ENCODE measurements around the gene VDAC1. TPM values are rescaled to one million over a fixed set of nuclear protein-coding genes. Genes with fewer than 3 reads are reported as not detected.

The VDAC1 gene
- polyA plus RNA-seq, 1 donor (not counting 4 experiments of a cell fraction or from before 2014, with no cell fraction given), result 300 TPM

DNA sequence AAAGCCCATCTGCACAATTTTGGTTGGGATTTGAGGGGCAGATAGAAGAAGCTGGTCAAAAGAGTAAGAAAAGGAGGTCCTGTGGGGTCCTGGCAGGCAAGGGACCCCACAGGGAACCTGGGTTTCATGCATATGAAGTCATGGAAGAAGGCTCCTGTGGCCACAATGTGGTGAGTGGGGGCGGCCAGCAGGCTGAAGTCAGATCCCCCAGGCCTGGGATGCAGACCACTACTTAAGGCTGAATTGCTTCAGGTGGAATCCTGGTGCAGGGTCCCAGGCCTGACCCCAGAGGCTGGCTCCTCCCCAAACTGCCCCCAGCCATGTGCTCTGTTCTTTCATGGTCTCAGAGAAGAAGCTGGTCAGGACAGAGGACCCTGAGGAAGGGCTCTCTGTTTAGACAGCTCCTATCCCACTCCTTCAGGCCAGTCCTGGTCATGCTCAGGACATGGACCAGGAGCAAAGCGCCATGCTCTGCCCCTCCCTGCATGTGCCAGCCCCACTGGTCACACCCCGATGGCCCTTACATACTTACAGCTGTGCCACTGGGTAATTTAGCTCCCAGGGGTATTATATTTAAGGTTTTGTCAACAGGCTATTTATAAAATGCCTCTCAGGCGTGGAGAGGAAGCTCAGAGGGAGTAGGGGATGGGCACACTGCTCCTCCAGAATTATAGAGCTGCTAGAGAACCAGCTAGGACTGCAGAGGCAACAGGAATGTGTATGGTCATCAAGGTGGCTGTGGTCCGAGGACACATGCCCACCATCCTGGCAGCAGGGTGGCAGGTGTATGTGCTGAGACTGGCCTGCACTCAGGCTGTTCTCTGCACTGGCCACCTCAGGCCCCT lies 69.7 kb downstream of the VDAC1 start:
- DNase-seq (ENCODE audit: low read depth, low spot score) (no peak), FAIRE-seq (no peak)
- Histone ChIP-seq H2AFZ (ENCODE audit: control insufficient read depth, low read length) (no peak overlapping the region), H3K4me3 (ENCODE audit: control insufficient read depth in 2 of 3, extremely low read depth in 1 of 3, insufficient read depth in 2 of 3, low read depth in 1 of 3, low read length in 3 of 3) (no peak overlapping the region), H3K4me2 (ENCODE audit: control insufficient read depth, extremely low read depth, insufficient read depth, low read depth, low read length) (no peak overlapping the region), H3K9ac (ENCODE audit: control insufficient read depth, extremely low read depth, insufficient read depth, low read length) (no peak overlapping the region), H3K4me1 (ENCODE audit: control insufficient read depth, extremely low read depth, insufficient read depth, low read length) (no peaks in the 10 kb centered on the region), H3K9me1 (ENCODE audit: control insufficient read depth, extremely low read depth, insufficient read depth, low read length) (no peaks in the 10 kb centered on the region), H3K79me2 (ENCODE audit: control insufficient read depth, insufficient read depth, low read length) (no peaks in the 10 kb centered on the region), H4K20me1 (ENCODE audit: control insufficient read depth, extremely low read depth, insufficient read depth, low read length) (no peaks in the 10 kb centered on the region), H3K27me3 (ENCODE audit: control insufficient read depth, extremely low read depth, insufficient read depth, low read length) (peaks cover 6% of the 10 kb centered on the region), H3K27ac (ENCODE audit: control insufficient read depth, insufficient read depth, low read length) (no peak overlapping the region), H3K36me3 (ENCODE audit: control insufficient read depth in 2 of 2, extremely low read depth in 1 of 2, insufficient read depth in 2 of 2, low read length in 2 of 2) (no peaks in the 10 kb centered on the region), H3K9me3 (ENCODE audit: control insufficient read depth, low read depth, low read length) (no peaks in the 10 kb centered on the region)
- dilution Hi-C loops (cut with MboI; ENCODE audit: extremely low pct_ligation_motif_present, low sequenced_read_pairs), result no loop called here
- TF ChIP-seq, protein P1, sequence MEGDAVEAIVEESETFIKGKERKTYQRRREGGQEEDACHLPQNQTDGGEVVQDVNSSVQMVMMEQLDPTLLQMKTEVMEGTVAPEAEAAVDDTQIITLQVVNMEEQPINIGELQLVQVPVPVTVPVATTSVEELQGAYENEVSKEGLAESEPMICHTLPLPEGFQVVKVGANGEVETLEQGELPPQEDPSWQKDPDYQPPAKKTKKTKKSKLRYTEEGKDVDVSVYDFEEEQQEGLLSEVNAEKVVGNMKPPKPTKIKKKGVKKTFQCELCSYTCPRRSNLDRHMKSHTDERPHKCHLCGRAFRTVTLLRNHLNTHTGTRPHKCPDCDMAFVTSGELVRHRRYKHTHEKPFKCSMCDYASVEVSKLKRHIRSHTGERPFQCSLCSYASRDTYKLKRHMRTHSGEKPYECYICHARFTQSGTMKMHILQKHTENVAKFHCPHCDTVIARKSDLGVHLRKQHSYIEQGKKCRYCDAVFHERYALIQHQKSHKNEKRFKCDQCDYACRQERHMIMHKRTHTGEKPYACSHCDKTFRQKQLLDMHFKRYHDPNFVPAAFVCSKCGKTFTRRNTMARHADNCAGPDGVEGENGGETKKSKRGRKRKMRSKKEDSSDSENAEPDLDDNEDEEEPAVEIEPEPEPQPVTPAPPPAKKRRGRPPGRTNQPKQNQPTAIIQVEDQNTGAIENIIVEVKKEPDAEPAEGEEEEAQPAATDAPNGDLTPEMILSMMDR (optimal IDR thresholded peaks at IDR 0.05 in 1 of 3, IDR thresholded peaks at IDR 0.05 in 1 of 3, conservative IDR thresholded peaks at IDR 0.05 in 1 of 3; ENCODE audit: extremely low read depth in 1 of 3, insufficient read depth in 2 of 3, low read length in 3 of 3), result no peak
- TF ChIP-seq EZH2 (IDR thresholded peaks at IDR 0.05; ENCODE audit: low read length), result no peak

DNA sequence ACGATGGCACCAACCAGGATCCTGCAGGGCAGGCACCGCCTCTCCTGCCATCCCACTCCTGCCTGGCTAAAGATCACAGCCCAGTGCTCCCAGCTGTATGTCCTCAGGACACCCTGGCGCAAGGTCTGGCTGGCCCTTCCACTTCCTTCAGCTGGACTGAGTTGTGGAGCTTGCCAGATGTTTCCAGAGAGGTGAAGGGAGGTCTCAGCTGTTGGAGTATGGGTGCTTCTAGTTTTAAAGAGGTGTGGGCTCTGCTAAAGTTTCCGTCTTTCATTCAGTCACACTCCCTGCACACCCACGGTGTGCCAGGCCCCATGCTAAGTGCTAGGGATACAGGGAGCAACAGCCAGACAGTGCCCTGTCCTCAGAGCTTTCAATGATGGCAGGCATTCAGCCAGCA lies 70.5 kb downstream of the VDAC1 start:
- DNase-seq (ENCODE audit: low read depth, low spot score) (no peak), FAIRE-seq (no peak)
- TF ChIP-seq, protein P1 (optimal IDR thresholded peaks at IDR 0.05 in 1 of 3, IDR thresholded peaks at IDR 0.05 in 1 of 3, conservative IDR thresholded peaks at IDR 0.05 in 1 of 3; ENCODE audit: extremely low read depth in 1 of 3, insufficient read depth in 2 of 3, low read length in 3 of 3), result no peak
- TF ChIP-seq EZH2 (IDR thresholded peaks at IDR 0.05; ENCODE audit: low read length), result no peak
- Histone ChIP-seq H2AFZ (ENCODE audit: control insufficient read depth, low read length) (no peak overlapping the region), H3K79me2 (ENCODE audit: control insufficient read depth, insufficient read depth, low read length) (no peaks in the 10 kb centered on the region), H3K27ac (ENCODE audit: control insufficient read depth, insufficient read depth, low read length) (no peak overlapping the region), H3K4me1 (ENCODE audit: control insufficient read depth, extremely low read depth, insufficient read depth, low read length) (no peaks in the 10 kb centered on the region), H3K9me1 (ENCODE audit: control insufficient read depth, extremely low read depth, insufficient read depth, low read length) (no peaks in the 10 kb centered on the region), H3K27me3 (ENCODE audit: control insufficient read depth, extremely low read depth, insufficient read depth, low read length) (peaks cover 6% of the 10 kb centered on the region), H3K4me2 (ENCODE audit: control insufficient read depth, extremely low read depth, insufficient read depth, low read depth, low read length) (no peak overlapping the region), H3K9ac (ENCODE audit: control insufficient read depth, extremely low read depth, insufficient read depth, low read length) (no peak overlapping the region), H3K36me3 (ENCODE audit: control insufficient read depth in 2 of 2, extremely low read depth in 1 of 2, insufficient read depth in 2 of 2, low read length in 2 of 2) (no peaks in the 10 kb centered on the region), H3K9me3 (ENCODE audit: control insufficient read depth, low read depth, low read length) (no peaks in the 10 kb centered on the region), H4K20me1 (ENCODE audit: control insufficient read depth, extremely low read depth, insufficient read depth, low read length) (no peaks in the 10 kb centered on the region), H3K4me3 (ENCODE audit: control insufficient read depth in 2 of 3, extremely low read depth in 1 of 3, insufficient read depth in 2 of 3, low read depth in 1 of 3, low read length in 3 of 3) (no peak overlapping the region)
- dilution Hi-C loops (cut with MboI; ENCODE audit: extremely low pct_ligation_motif_present, low sequenced_read_pairs), result no loop called here
